T-helper 1 cell treated with Interleukin-12 subunit alpha and Interleukin-12 subunit beta and Interleukin-4 antibody, amounts not matched to agents 30 μg/mL and 1 μg/mL, for 36 hours (primary cell): ENCODE measurements around the gene GAPDHS.

Source experiments
- H3K27ac Mint-ChIP-seq: one replicate; pipeline ENCODE4 v1.8.0; 2021; ENCODE audit warnings: mild to moderate bottlenecking, mixed read lengths
- H3K27me3 Mint-ChIP-seq: one replicate; pipeline ENCODE4 v1.8.0; 2021; ENCODE audit warnings: low read depth, mixed read lengths
- H3K36me3 Mint-ChIP-seq: one replicate; pipeline ENCODE4 v1.8.0; 2021; ENCODE audit warnings: low read depth, mixed read lengths
- H3K4me1 Mint-ChIP-seq: one replicate; pipeline ENCODE4 v1.8.0; 2021; ENCODE audit warnings: low read depth, mixed read lengths
- H3K4me3 Mint-ChIP-seq: one replicate; pipeline ENCODE4 v1.8.0; 2021; ENCODE audit warnings: mild to moderate bottlenecking, moderate library complexity, mixed read lengths
- H3K9me3 Mint-ChIP-seq: one replicate; pipeline ENCODE4 v1.8.0; 2021; ENCODE audit warnings: mixed read lengths

The GAPDHS gene

DNA sequence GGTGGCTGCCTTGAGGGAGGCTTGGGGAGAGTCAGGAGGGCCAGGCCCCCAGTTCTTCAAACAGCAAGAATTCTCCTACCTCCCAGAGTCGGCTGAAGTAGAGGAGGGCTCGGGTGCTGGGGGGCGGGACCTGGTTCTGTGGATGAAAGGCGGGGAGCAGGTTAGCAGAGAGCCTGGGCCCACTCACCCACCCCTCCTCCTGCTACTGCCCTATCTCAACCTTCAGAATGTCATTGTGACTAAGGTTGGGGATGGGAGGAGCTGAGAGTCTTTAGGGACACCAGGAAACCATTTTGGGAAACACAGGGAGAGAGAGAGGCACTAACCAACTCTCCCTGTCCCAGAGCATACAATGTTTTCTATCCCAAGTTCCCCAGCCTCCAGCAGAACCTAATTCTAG is 30.5 kb upstream of the GAPDHS start:
- Mint-ChIP-seq H3K27me3 (peaks cover 18% of the 10 kb centered on the region), H3K27ac (no peak overlapping the region), H3K36me3 (no peaks in the 10 kb centered on the region), H3K4me3 (no peak overlapping the region), H3K4me1 (no peaks in the 10 kb centered on the region), H3K9me3 (no peaks in the 10 kb centered on the region)

DNA sequence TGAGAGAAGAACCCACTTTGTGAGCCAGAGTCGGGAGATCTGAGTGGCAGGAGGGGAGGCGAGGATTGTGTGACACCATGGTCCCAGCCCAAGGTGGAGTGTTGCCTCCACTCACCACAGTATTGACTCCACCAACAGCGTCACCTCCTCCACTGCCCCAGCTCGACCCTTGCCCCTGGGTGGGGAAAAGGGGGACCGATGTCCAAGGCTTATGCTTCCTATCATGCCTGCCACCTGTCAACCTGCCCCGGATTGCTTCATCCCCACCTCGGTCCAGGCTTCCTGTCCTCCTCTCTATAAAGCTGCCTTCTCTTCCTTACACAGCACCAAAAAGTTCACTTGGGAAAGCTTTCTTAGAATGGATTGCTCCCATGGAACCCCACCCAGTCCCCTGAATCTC is 27.2 kb upstream of the GAPDHS start:
- Mint-ChIP-seq H3K27ac (no peak overlapping the region), H3K4me3 (no peak overlapping the region), H3K9me3 (no peaks in the 10 kb centered on the region), H3K27me3 (peaks cover 48% of the 10 kb centered on the region), H3K4me1 (peaks cover 6% of the 10 kb centered on the region), H3K36me3 (no peaks in the 10 kb centered on the region)

DNA sequence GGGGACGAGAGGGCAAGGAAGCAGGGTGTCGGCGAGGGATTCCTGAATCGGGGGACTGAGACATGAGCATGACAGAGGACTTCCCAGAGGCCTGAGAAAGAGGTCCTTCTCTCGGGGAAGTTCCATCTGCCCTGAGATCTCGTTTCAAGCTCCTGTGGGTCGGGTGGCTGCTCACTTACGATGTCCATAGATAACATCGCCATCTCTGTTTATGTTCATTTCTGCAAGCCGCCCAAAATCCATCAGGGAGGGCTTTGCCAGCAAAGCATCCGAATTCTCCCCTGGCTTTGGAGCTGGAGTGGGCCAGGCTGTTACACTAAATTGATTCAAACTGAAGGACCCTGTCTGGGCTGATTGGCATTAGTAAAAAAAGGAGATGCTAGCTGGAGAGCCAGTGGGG is 25.7 kb upstream of the GAPDHS start:
- no peak overlapping the region for H3K4me3 Mint-ChIP-seq
- no peak overlapping the region for H3K27ac Mint-ChIP-seq
- peaks cover 61% of the 10 kb centered on the region for H3K27me3 Mint-ChIP-seq
- H3K4me1 Mint-ChIP-seq = peaks cover 6% of the 10 kb centered on the region
- H3K9me3 Mint-ChIP-seq = no peaks in the 10 kb centered on the region
- H3K36me3 Mint-ChIP-seq = no peaks in the 10 kb centered on the region

DNA sequence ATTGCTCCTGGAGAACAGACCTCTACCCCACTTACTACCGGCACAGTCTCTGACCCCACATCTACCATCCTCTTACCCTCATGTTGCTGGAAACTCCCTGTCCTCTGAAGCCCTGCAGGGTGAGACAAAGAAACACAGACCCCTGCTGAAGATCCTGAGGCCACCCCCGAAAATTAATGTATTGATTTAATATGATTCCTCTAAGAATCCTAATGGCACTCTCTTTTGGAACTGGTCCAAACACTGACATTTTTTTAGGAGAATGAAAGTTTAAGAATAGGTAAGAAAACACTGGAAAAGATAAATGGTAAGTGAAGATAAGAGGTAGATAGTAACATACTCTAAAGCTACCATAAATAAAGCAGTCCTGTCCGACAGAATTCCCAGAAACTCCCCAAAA is 25.1 kb upstream of the GAPDHS start:
- no peaks in the 10 kb centered on the region for H3K9me3 Mint-ChIP-seq
- H3K27me3 Mint-ChIP-seq = peaks cover 66% of the 10 kb centered on the region
- H3K27ac Mint-ChIP-seq = no peak overlapping the region
- peaks cover 6% of the 10 kb centered on the region for H3K4me1 Mint-ChIP-seq
- H3K36me3 Mint-ChIP-seq = no peaks in the 10 kb centered on the region
- H3K4me3 Mint-ChIP-seq = no peak overlapping the region

DNA sequence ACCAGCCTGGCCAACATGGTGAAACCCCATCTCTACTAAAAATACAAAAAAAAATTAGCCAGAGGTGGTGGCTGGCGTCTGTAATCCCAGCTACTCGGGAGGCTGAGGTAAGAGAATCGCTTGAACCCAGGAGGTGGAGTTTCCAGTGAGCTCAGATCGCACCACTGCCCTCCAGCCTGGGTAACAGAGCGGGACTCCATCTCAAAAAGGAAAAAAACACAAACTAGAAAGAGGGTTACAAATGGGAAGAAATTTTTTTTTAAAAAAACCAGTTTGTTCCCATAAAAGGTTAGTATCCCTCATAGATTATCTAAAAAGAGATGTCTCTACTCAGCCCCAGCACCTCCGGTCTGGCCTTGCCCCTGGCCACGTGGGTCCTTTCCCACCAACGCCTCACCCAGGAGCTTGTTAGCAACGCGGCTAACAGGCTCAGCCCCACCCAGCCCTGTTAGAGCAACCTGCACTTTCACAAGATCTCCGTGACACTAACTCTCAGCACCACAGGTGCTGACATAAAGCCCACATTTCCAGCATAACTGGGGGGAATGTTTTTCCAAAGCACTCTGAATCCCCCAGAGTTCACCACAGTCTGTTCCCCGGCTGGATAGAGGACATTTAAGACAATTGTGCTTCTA is 24.1 kb upstream of the GAPDHS start:
- H3K27me3 Mint-ChIP-seq = peaks cover 73% of the 10 kb centered on the region

DNA sequence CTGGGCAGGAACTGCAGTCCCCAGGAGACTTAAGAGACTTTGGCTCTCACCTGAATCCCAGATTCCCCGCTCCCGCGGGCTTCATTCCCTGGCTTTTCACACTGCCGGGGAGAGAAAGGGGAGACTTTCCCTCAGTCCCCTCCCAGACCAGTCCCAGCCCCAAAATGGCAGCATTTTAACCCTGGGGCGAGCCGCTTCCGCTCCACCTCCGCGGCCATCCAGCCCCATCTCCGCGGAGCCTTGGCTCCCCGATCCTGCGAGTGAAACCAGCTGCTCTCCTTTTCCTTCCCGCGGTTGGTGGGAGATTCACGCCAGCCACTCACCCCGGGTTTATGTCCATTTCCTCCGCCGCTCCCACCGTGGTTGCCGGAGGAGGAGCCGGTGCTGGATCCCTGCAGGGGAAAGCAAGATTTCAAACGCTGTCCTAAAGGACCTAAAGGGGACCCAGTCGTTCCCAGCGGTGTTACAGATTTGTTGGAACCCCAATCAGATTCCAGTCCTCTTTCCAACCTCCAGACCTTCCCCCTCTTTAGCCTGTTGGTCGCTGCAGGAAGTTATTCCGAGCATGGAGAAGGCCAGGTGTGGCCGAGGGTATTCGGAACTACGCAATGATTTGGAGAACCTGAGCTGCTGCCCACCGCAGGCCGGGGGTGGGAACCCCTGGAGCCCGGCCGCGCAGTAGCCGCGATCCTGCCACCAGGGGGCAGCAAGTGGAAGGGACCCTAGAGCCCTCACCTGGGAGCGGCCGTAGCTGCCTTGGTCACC is 23.2 kb upstream of the GAPDHS start:
- H3K27me3 Mint-ChIP-seq = peaks cover 76% of the 10 kb centered on the region
- H3K4me3 Mint-ChIP-seq = peak overlapping the region; percentile 40
- H3K9me3 Mint-ChIP-seq = no peaks in the 10 kb centered on the region
- peaks cover 6% of the 10 kb centered on the region for H3K4me1 Mint-ChIP-seq
- no peak overlapping the region for H3K27ac Mint-ChIP-seq
- no peaks in the 10 kb centered on the region for H3K36me3 Mint-ChIP-seq

More for the DNA sequence above, 24.1 kb upstream of the GAPDHS start:
- no peak overlapping the region for H3K4me3 Mint-ChIP-seq
- no peaks in the 10 kb centered on the region for H3K36me3 Mint-ChIP-seq
- H3K27ac Mint-ChIP-seq = no peak overlapping the region
- H3K9me3 Mint-ChIP-seq = no peaks in the 10 kb centered on the region
- H3K4me1 Mint-ChIP-seq = peaks cover 6% of the 10 kb centered on the region

DNA sequence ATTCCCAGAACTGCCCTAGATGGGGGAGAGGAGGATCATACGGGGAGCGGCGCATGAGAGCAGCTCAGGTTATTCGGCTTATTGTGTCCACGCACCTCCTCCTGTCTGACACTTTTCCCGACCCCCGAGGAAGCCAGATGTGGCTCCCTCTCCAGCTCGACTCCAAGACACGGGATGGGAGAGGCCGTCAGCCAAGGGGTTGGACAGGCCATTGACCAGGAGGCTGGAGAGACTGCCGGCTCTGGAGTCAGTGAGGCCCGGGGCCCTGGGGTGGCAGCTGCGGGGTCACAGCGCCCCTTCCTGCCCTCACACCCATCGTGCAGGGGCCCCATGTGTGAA is 22.7 kb upstream of the GAPDHS start:
- H3K27me3 Mint-ChIP-seq = peaks cover 71% of the 10 kb centered on the region
- no peak overlapping the region for H3K27ac Mint-ChIP-seq
- H3K36me3 Mint-ChIP-seq = no peaks in the 10 kb centered on the region
- no peak overlapping the region for H3K4me3 Mint-ChIP-seq
- H3K4me1 Mint-ChIP-seq = peaks cover 6% of the 10 kb centered on the region
- H3K9me3 Mint-ChIP-seq = no peaks in the 10 kb centered on the region

DNA sequence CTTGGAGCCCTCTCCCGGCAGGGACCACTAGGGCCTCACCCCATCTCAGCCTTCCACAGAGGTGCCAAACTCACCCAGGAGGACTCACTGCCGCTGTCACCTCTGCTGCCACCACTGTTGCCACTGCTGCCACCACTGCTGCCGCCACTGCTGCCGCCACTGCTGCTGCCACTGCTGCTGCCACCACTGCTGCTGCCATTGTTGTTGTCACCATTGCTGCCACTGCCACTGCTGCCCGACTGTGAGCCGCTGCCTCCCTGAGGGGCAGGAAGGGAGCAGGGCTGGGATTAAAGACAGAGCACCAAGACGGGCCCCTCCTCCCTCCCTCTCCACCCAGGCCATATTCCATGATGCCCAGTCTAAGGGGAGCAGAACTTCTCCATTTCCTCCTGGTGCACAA is 21.9 kb upstream of the GAPDHS start:
- peaks cover 6% of the 10 kb centered on the region for H3K4me1 Mint-ChIP-seq
- no peaks in the 10 kb centered on the region for H3K9me3 Mint-ChIP-seq
- H3K4me3 Mint-ChIP-seq = no peak overlapping the region
- H3K27me3 Mint-ChIP-seq = peaks cover 63% of the 10 kb centered on the region
- H3K36me3 Mint-ChIP-seq = no peaks in the 10 kb centered on the region
- H3K27ac Mint-ChIP-seq = no peak overlapping the region

DNA sequence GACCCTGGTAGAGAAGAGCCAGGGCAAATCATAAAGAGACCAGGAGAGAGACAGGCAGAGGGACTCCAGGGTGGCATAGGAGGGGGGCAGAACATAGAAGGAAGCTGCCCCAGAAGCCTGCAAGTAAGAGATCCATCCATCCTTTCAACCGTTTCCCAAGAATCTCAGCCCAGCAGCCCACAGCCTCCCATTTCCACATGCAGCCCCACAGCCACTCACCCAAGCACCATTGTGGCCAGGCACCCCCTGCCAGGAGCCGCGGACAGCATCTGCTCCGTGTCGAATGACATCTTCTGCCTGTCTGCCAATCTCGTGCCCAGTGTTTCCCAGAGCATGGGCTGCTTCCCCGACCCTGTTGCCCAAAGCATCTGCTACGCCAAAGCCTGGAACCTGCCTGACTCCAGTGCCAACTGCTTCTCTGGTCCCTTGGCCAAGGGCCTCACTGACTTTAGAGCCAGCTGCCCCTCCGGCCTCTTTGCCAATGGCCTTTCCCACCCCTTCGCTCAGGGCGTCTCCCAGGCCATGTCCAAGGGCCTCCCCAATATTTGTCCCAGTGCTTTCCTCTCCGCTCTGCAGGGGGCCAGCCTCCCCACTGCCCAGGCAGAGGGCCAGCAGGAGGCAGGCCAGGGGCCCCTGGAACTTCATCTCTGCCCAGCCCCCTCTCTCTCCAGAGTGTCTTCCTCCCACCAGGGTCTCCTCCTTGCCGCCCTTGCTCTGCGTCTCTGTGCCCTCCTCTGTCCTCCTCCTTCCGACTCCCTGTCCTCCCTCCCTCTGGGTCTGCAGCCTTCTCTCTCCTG is 20.2 kb upstream of the GAPDHS start:
- no peaks in the 10 kb centered on the region for H3K36me3 Mint-ChIP-seq
- no peak overlapping the region for H3K27ac Mint-ChIP-seq
- peaks cover 62% of the 10 kb centered on the region for H3K27me3 Mint-ChIP-seq
- no peak overlapping the region for H3K4me3 Mint-ChIP-seq
- peaks cover 6% of the 10 kb centered on the region for H3K4me1 Mint-ChIP-seq
- no peaks in the 10 kb centered on the region for H3K9me3 Mint-ChIP-seq

DNA sequence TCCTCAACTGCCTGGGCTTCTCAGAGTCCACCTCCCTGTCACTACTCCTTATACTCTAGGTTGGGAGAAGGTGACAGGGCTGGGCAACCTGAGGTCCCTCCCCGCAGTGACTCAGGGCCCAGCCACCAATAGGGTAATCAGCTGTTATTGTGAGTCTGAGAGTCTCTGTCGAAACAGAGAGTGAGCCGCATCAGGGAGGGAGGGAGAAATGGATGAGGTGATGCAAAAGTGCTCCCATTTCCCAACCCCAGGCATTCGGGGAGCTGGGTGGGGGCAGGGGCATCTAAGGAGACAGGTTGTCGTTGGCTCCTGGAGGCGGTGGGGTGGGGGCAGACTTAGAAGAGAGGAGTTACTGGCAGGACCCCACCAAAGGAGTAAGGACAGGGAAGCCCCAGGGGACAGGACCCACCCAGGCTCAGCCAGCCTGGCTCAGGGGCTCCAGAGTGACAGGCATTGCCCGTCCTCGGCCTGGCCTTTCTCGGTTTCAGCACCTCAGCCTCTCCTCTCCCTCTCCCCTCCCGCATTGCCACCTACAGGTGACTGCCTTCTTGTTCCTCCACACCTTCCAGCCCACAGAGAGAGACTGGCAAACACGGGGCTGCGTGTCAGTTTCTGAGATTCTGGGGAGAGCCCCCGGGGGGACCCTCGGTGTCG is 19.5 kb upstream of the GAPDHS start, which contains the start of gene DMKN:
DMKN (minus strand) TSS at position 22 of the 654 bp plus-strand sequence. CDS start 174 bp downstream, outside the sequence.
- H3K4me1 Mint-ChIP-seq = peaks cover 6% of the 10 kb centered on the region

DNA sequence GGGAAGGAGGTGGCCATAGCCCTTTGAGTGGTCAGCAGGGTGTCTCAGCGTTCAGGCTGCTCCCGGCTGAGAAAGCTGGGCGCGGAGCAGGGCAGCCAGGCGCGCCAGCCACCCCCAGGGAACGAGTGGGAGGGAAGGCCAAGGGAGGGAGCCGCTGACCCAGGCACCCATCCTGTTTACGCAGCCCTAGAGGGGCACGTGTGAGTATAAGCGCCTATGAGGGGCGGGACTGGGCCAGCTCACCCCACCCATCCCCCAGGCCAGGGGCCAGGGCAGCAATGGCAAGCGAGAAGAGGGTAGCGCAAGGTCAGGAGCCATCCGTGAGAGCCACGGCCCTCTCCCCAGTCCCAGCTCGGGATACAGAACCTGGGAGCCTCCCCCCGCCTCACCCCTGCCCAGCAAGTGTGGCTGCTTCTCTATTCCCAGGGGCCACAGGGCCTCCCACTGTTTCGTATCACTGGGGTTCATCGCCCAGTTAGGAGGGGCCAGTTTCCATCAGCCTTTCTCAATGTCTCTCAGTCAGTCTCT is 18.9 kb upstream of the GAPDHS start:
- H3K36me3 Mint-ChIP-seq = no peaks in the 10 kb centered on the region
- no peak overlapping the region for H3K27ac Mint-ChIP-seq
- H3K9me3 Mint-ChIP-seq = no peaks in the 10 kb centered on the region
- H3K4me1 Mint-ChIP-seq = peaks cover 4% of the 10 kb centered on the region
- H3K27me3 Mint-ChIP-seq = peaks cover 48% of the 10 kb centered on the region
- H3K4me3 Mint-ChIP-seq = no peak overlapping the region

More for the DNA sequence above, 19.5 kb upstream of the GAPDHS start, which contains the start of gene DMKN:
- Mint-ChIP-seq H3K27ac (no peak within 1 kb of the TSS), H3K4me3 (no peak within 1 kb of the TSS), H3K36me3 (no peaks in the 10 kb centered on the region), H3K9me3 (no peaks in the 10 kb centered on the region), H3K27me3 (peaks cover 54% of the 10 kb centered on the region)

DNA sequence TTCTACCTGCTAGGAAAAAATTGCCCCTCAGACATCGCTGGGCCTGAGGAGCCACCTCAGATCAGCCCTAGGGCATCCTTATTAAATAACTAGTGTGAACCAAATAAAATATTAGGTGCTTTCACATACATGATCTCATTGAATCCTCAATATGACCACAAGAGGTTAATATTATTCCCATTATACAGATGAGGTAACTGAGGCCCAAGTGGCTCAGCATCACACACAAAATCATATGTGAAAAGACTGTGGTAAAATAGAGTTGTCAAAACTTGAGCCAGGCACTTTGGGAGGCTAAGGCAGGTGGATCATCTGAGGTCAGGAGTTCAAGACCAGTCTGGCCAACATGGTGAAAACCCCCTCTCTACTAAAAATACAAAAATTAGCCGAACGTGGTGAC is 16.9 kb upstream of the GAPDHS start:
- no peak overlapping the region for H3K4me3 Mint-ChIP-seq
- no peaks in the 10 kb centered on the region for H3K4me1 Mint-ChIP-seq
- no peaks in the 10 kb centered on the region for H3K36me3 Mint-ChIP-seq
- H3K9me3 Mint-ChIP-seq = no peaks in the 10 kb centered on the region
- H3K27me3 Mint-ChIP-seq = peaks cover 32% of the 10 kb centered on the region
- H3K27ac Mint-ChIP-seq = no peak overlapping the region

DNA sequence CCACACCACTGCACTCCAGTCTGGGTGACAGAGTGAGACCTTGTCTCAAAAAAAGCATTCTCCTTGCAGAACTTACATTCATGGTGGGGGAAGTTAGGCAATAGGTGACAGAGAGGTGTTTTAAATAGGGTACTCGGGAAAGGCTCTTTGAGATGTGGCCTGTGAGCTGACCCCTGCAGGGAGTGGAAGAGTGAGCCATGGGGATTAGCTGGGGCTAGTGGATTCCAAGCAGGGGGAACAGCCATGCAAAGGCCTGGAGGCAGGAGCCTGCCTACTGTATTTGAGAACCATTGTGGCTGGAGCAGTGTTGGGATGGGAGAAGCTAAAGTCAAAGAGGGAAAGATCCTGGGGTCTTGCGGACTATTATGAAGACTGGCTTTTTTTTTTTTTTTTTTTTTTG is 15.9 kb upstream of the GAPDHS start:
- Mint-ChIP-seq H3K27me3 (peaks cover 22% of the 10 kb centered on the region), H3K27ac (no peak overlapping the region), H3K9me3 (no peaks in the 10 kb centered on the region), H3K36me3 (no peaks in the 10 kb centered on the region), H3K4me1 (no peaks in the 10 kb centered on the region), H3K4me3 (no peak overlapping the region)

DNA sequence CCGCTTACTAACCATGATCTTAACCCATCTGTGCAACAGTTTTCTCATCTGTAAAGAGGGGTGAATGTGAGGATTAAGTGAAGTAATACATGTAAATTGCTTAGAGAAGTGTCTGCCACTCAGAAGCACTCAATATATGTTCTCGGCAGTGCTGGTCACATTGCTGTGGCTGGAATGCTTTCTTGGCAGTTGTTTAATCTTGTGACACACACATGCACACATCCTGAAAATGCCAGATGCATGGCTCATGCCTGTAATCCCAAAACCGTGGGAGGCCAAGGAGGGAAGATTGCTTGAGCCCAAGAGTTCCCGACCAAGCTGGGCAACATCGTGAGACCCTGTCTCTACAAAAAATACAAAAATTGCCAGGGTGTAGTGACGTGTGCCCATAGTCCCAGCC is 14.9 kb upstream of the GAPDHS start:
- H3K36me3 Mint-ChIP-seq = no peaks in the 10 kb centered on the region
- no peak overlapping the region for H3K27ac Mint-ChIP-seq
- H3K27me3 Mint-ChIP-seq = peaks cover 14% of the 10 kb centered on the region
- no peaks in the 10 kb centered on the region for H3K9me3 Mint-ChIP-seq
- no peak overlapping the region for H3K4me3 Mint-ChIP-seq
- H3K4me1 Mint-ChIP-seq = no peaks in the 10 kb centered on the region
